Motor neuron (in vitro differentiated cells): ENCODE data around the gene TEPSIN. TPM values are rescaled to one million over a fixed set of nuclear protein-coding genes. Genes with fewer than 3 reads are reported as not detected.

Experiments used
- ATAC-seq, 8 experiments: fragments of 200-7000 bp; cut with Tn5 transposase; replicated peaks in 6 of 8; 2 replicates each; pipeline ENCODE4 v1.8.0; 2021; ENCODE audit warnings: mild to moderate bottlenecking in 8 of 8, moderate library complexity in 8 of 8
- H3K27ac ChIP-seq, 2 donors: fragments of 250-450 bp; sonication (Bioruptor Pico); 2 replicates each; pipeline ENCODE4 v1.9.0; 2021; ENCODE audit warnings: antibody characterized with exemption in 2 of 2, mild to moderate bottlenecking in 2 of 2, moderate library complexity in 1 of 2
- H3K4me1 ChIP-seq, 2 donors: fragments of 250-450 bp; sonication (Bioruptor Pico); replicated peaks in 1 of 2; 2 replicates each; pipeline ENCODE4 v1.6.1; 2021; ENCODE audit warnings: antibody characterized with exemption in 2 of 2, mild to moderate bottlenecking in 2 of 2, moderate library complexity in 1 of 2
- H3K4me3 ChIP-seq, 5 donors: fragments of 250-450 bp; sonication (Bioruptor Pico); 2 replicates each; pipeline ENCODE4 v1.9.0; 2021; ENCODE audit warnings: antibody characterized with exemption in 5 of 5, mild to moderate bottlenecking in 5 of 5, moderate library complexity in 4 of 5
- WGBS, 10 experiments: fragments of 450-650 bp; shearing (Covaris generic); methylation state at CpG; one replicate each; pipeline ENCODE4 v1.0.0; 2022; 5-methylcytosine and 5-hydroxymethylcytosine counted together
- in situ Hi-C, 9 experiments: fragments of 400-800 bp; cut with MboI; loops; one replicate each; pipeline ENCODE4 v1.15.0; 2021; ENCODE audit warnings: low sequenced_read_pairs in 9 of 9, low pct_unique_long_range_greater_than_20kb in 2 of 9; ENCODE audit not compliant: unreplicated experiment in 9 of 9
- total RNA-seq, 8 experiments: library from RNA; unstranded; fragments of 300-600 nt; gene quantifications; 2 replicates each; pipeline versions ENCODE4 v1.2.3 to v1.2.4, GENCODE V29; 2022

TEPSIN gene
- total RNA-seq, 8 experiments from 2014 or later = 5.9 to 36.0 (median 10.6) TPM

DNA sequence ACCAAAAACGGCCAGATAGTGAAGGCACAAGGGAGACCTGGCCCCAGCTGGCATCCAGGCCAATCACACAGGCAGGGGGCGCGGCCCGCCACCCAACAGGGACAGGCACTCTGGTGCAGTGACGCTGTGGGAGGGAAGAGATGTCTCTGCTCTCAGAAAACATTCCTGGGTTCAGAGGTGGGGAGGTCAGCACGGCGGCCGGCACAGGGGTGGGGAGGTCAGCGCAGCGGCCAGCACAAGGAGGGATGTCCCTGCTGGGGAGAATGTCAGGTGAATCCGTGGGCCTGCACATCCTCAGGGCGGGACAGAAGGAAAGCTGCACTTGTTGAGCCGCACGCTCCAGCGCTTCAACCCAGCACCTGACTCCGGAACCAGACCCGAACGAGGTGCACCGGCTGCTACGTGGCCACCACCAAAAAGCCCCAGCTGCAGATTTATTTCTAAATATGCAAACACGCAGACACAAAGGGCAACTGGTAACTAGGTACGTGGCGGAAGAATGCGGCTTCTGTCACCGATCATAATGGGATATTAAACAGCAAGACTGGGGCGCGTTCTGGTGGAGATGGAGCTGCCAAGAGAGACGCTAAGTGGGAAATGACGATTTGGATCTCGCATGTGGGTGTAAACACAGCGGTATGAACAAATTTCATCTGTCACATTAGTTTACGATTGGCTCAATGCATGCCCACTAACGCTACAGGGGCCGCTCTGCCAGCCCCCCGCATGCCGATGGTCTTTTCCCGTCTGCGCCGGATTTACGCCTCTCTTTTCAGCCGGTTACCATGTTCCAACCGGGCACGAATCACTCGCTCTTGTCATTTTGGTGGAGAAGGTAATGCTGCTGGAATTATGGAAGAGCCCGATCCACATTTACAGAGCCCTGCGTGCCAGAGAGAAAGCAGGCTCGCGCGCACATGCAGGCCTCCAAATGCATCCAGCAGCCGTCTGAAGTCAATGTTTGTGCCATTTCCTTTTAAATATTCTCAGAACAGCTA lies 40.7 kb upstream of the TEPSIN start:
- in situ Hi-C loops = loop anchor here in 3 of 9 experiments (25.0 kb wide), 1 partner anchor 208 kb away; no protein-coding TSS in a partner anchor
- Histone ChIP-seq H3K4me3 (no peak overlapping the region), H3K27ac (peak overlapping the region in 1 of 2 donors; percentile 24), H3K4me1 (peaks cover 8 to 16% of the 10 kb centered on the region in 2 donors)
- WGBS, 10 experiments = 73 to 100% (median 93%) methylated on average over 1 to 31 of the region's 50 CpGs
- ATAC-seq = peak in 2 of 8 experiments; percentile 6 to 16

DNA sequence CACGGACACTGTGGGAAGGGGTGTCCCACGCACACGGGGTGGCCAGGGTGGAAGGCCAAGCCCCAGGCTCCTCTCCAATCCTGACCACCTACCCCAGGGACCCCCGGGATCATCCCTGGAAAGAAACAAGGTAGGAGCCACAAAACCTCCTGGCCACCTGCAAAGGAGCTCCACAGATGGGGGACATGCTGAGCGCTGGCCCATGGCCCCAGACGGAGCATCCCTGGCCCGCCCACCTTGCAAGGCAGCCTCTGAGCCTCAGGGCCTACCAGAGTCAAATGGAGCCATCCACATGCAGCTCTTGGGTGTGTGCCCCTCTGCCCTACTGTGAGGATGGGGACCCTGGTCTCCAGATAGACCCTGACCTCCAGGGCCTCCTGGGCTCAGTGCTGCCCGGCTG lies 40.0 kb upstream of the TEPSIN start:
- in situ Hi-C loops = loop anchor here in 3 of 9 experiments (25.0 kb wide), 1 partner anchor 208 kb away; no protein-coding TSS in a partner anchor
- WGBS, 10 experiments = 80 to 100% methylated on average over 1 of the region's 8 CpGs; no CpG with 5 or more reads in 8 of the 10 experiments
- peak in 1 of 8 experiments; percentile 4 for ATAC-seq

DNA sequence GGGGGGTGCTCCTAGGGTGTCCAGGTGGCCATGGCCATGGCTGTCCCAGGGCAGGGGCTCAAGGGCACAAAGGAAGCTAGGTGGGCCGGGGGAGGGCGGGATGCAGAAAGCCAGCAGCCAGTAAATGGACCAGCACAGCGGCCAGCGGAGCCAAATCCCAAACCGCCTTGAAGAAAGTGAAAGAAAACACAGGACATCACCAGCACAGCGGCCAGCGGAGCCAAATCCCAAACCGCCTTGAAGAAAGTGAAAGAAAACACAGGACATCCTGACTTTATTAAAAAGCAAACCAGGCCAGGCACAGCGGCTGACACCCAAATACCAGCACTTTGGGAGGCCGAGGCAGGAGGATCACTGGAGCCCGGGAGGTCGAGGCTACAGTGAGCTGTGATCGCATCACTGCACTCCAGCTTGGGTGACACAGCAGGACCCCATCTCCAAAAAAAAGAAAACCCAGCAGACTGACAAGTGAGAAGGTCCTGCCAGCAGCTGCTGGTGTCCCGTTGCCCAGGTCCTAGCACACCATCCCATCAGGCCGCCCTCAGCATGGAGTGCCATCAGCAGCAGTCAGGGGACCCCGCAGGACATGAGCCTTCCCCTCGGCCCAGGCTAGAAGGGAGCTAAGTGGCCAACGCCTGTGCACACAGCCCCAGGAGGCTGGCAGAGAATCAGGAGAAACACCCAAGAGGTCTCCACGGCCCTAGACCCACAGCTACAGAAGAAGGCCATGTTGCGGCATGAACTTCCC lies 39.3 kb upstream of the TEPSIN start:
- in situ Hi-C loops = loop anchor here in 3 of 9 experiments (25.0 kb wide), 1 partner anchor 209 kb away; no protein-coding TSS in a partner anchor
- Histone ChIP-seq H3K4me1 (peaks cover 4 to 15% of the 10 kb centered on the region in 2 donors), H3K27ac (no peak overlapping the region), H3K4me3 (no peak overlapping the region)
- no peak for ATAC-seq
- 60 to 100% (median 100%) methylated on average over 2 to 5 of the region's 20 CpGs; no CpG with 5 or more reads in 7 of the 10 experiments for WGBS, 10 experiments

More for the DNA sequence above, 40.0 kb upstream of the TEPSIN start:
- H3K27ac ChIP-seq = no peak overlapping the region
- peaks cover 4 to 15% of the 10 kb centered on the region in 2 donors for H3K4me1 ChIP-seq
- no peak overlapping the region for H3K4me3 ChIP-seq

DNA sequence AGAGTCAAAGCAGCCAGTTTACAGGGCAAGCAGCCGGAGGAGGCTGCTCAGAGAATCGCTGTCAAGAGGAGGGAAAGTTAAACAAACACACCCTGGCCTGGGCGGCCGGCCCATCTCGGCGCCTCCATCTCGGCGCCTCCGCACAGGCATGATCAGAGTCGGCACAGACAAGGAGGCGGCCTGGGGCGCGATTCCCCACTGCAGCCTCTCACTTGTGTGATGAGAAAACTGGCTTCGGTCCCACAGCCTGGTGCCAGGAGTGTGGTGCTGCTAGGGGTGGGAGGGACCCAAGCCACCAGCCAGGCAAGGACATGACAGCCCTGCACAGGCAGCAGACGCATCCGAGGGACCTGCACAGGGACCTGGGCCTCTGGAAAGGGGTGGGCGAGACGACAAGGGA lies 38.6 kb upstream of the TEPSIN start:
- peak in 3 of 8 experiments; percentile 26 to 86 (median 64) for ATAC-seq
- WGBS, 10 experiments = 60 to 92% (median 80%) methylated on average over 1 to 10 of the region's 18 CpGs; no CpG with 5 or more reads in 5 of the 10 experiments
- no peak overlapping the region for H3K27ac ChIP-seq

DNA sequence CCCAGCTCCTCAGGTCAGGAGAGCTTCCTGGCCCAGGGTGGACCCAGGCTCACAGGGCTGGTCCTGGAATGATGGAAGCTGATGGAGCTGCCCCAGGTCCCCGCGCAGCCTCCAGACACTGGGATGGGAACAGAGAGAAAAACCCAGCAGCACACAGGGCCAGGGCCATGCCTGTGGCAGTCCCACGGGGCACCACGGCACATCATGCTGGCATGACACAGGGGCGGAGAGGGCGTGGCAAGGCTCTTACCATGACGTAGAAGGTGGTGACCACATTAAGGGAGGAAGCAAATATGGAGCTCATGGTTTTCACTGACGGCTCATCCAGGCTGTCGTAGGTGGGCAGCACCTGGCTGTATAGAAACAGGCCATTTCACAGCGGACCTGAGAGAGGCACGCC lies 37.9 kb upstream of the TEPSIN start:
- in situ Hi-C loops = loop anchor here in 3 of 9 experiments (25.0 kb wide), 1 partner anchor 211 kb away; no protein-coding TSS in a partner anchor
- peaks cover 4 to 15% of the 10 kb centered on the region in 2 donors for H3K4me1 ChIP-seq
- no peak overlapping the region for H3K4me3 ChIP-seq
- ATAC-seq = no peak
- no peak overlapping the region for H3K27ac ChIP-seq
- WGBS, 10 experiments = 80 to 100% (median 92%) methylated on average over 1 to 6 of the region's 11 CpGs; no CpG with 5 or more reads in 5 of the 10 experiments

More for the DNA sequence above, 38.6 kb upstream of the TEPSIN start:
- Histone ChIP-seq H3K4me1 (peaks cover 4 to 15% of the 10 kb centered on the region in 2 donors), H3K4me3 (no peak overlapping the region)
- in situ Hi-C loops = loop anchor here in 3 of 9 experiments (25.0 kb wide), 1 partner anchor 210 kb away; no protein-coding TSS in a partner anchor

DNA sequence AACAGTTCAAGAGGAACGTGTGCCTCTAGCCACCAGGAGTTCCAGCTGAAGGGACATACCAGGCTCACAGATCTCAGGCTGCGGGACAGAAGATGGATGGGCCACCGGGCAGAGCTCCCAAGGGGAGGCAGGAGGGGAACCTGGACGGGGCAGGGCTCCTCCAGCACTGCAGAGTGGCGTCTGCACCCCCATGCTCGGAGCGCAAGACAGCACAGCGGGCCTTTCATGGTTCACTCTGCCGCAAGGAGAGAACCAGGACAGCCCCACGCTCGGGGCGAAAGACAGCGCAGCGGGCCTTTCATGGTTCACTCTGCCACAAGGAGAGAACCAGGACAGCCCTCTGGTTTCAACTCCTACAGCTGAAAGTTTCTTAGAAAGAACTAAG lies 35.6 kb upstream of the TEPSIN start:
- 80 to 94% (median 80%) methylated on average over 1 to 5 of the region's 14 CpGs; no CpG with 5 or more reads in 5 of the 10 experiments for WGBS, 10 experiments
- H3K4me3 ChIP-seq = no peak overlapping the region
- H3K27ac ChIP-seq = no peak overlapping the region
- no peak for ATAC-seq
- H3K4me1 ChIP-seq = peaks cover 0 to 3% of the 10 kb centered on the region in 2 donors
- in situ Hi-C loops = loop anchor here in 3 of 9 experiments (25.0 kb wide), 2 partner anchors 213 to 238 kb away; partner anchors contain the start of gene ACTG1 (in 1 of the 3)

DNA sequence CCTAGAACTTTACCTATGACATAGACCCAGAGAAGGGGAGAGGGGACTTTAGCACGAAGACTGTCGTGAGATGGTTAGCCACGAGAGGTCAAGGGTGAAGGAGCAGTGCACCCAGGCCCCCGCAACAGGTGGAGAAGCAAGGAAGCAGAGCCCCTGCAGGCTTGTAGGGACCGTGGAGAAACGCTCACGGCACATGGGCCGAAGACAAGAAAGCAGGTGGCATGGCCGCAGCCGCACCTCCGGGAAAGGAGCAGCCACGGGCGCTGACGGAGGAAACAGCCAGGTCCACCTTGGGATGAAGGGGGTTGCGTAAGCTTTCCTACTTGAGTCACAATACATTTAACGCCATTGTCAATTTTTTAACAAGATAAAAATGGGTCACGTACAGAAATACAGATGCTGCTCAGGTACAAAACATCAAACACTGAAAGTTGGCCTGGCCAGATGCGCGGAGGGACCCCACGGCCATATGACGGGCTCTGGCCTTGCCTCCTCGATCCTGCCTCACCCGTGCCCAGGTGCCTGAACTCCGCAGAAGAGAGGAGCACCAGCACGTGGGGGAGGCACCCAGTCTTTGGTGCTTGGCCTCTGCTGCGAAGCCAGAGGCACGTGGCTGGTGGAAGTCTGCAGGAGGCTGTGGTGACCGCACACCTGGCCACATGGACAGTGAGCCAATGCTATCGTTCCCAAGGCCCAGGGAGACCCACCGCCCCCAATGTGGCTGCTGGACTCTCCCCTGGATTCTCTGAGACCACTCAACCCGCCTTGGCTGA lies 35.0 kb upstream of the TEPSIN start:
- Histone ChIP-seq H3K27ac (no peak overlapping the region), H3K4me1 (no peaks in the 10 kb centered on the region), H3K4me3 (no peak overlapping the region)
- in situ Hi-C loops = loop anchor here in 3 of 9 experiments (25.0 kb wide), 2 partner anchors 213 to 238 kb away; partner anchors contain the start of gene ACTG1 (in 1 of the 3)
- no peak for ATAC-seq
- WGBS, 10 experiments = 82 to 100% (median 95%) methylated on average over 4 to 15 of the region's 31 CpGs; no CpG with 5 or more reads in 1 of the 10 experiments

DNA sequence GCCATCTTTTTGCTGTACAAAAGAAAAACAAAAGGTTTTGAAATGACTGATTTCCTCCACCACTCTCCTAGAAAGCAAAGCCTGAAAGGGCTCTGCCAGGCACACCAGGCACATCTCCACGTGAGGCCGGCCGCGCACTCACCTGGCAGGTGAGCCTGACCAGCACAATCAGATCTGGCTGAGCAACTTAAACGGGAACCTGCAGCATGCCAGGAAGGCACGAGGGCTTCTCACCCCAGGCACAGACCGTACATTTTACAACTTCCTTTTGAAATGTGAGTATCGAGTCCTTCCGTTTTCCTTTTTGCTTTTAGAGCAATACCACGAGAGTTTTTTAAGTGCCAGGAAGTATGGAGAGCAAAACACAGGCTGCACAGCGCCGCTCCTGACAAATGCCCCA lies 33.8 kb upstream of the TEPSIN start:
- WGBS, 10 experiments = 91 to 100% (median 92%) methylated on average over 3 to 9 of the region's 12 CpGs; no CpG with 5 or more reads in 4 of the 10 experiments
- in situ Hi-C loops = loop anchor here in 3 of 9 experiments (25.0 kb wide), 2 partner anchors 215 to 240 kb away; partner anchors contain the start of gene ACTG1 (in 1 of the 3)

DNA sequence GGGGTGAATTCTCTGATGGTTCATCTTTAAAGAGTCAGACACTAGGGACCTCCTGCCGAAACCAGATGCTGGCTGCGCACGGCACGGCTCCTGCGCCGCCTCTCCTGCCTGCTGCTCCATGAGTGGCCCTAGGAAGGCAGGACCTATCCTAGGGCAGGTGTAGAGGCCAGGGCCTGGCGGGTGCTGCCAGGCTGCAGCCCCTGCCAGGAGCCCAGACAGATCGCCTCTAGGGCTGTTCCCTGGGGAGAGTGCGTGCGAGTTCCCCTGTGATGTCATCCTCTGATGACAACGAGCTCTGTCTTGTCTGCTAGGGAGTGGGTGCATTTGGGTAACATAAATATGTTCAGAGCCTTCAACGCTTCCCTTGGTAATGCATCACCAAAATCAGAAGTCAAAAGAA lies 32.4 kb upstream of the TEPSIN start:
- H3K27ac ChIP-seq = no peak overlapping the region
- H3K4me1 ChIP-seq = peaks cover 8 to 12% of the 10 kb centered on the region in 2 donors
- H3K4me3 ChIP-seq = no peak overlapping the region
- in situ Hi-C loops = loop anchor here in 3 of 9 experiments (25.0 kb wide), 2 partner anchors 216 to 241 kb away; partner anchors contain the start of gene ACTG1 (in 1 of the 3)
- WGBS, 10 experiments = 40 to 100% (median 88%) methylated on average over 1 to 8 of the region's 12 CpGs; no CpG with 5 or more reads in 2 of the 10 experiments
- ATAC-seq = peak in 2 of 8 experiments; percentile 49 to 58

More for the DNA sequence above, 33.8 kb upstream of the TEPSIN start:
- H3K4me3 ChIP-seq = no peak overlapping the region
- peaks cover 4 to 5% of the 10 kb centered on the region in 2 donors for H3K4me1 ChIP-seq
- no peak overlapping the region for H3K27ac ChIP-seq
- ATAC-seq = no peak

DNA sequence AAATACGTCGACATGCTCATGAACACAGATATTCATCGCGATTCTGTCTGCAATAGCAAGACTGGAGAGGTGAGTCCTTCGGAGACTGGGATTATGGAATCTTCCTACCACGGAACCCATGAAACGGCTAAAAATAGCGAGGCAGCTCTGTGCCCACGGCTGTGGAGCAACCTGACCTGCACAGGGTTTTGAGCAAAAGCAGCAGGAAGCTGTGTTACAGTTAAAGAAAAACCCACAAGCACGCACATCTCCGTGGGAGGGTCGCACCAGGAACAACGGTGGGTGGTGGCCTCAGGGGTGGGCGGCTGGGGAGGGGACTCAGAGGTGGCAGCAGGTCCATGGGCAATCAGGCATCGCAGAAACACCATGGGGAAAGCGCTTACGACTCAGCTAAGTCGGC lies 31.4 kb upstream of the TEPSIN start:
- H3K4me1 ChIP-seq = peaks cover 8 to 12% of the 10 kb centered on the region in 2 donors
- in situ Hi-C loops = loop anchor here in 3 of 9 experiments (25.0 kb wide), 2 partner anchors 217 to 242 kb away; partner anchors contain the start of gene ACTG1 (in 1 of the 3)
- no peak overlapping the region for H3K4me3 ChIP-seq
- ATAC-seq = no peak
- WGBS, 10 experiments = 80 to 100% (median 93%) methylated on average over 2 to 4 of the region's 18 CpGs; no CpG with 5 or more reads in 7 of the 10 experiments
- no peak overlapping the region for H3K27ac ChIP-seq

DNA sequence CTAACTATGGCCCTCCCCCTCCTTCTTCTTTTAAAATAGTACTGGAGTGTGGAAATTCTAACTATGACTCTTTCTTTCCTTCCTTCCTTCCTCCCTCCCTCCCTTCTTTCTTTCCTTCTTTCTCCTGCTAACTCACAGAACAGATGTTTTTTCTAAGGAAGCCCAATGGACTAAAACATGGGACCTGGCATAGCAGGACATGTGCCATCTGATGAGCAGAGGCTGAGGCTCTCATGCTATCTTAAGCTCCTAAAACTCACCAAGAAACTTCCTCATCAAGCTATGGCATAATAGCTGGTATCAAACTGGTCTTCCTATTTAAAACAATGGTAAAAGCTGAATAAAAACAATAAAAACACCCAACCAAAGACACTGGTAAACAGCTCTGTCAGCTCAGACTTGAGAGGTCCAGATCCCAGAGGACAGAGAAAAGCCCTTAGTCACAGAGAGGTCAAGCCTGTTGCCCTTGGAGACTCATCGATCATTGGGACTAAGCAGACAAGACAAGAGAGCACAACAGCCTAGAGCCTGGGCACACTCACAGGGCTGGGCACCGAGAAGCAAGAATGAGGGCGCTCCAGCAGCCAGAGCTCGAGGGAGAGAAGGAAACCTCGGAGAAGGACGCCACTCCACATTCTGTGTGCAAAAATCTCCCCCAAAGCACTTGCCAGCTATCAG lies 28.7 kb upstream of the TEPSIN start:
- 0 to 93% (median 44%) methylated on average over 1 to 5 of the region's 6 CpGs; no CpG with 5 or more reads in 6 of the 10 experiments for WGBS, 10 experiments
- in situ Hi-C loops = loop anchor here in 3 of 9 experiments (25.0 kb wide), 2 partner anchors 220 to 245 kb away; partner anchors contain the start of gene ACTG1 (in 1 of the 3)

More for the DNA sequence above, 28.7 kb upstream of the TEPSIN start:
- Histone ChIP-seq H3K27ac (no peak overlapping the region), H3K4me1 (peaks cover 8 to 12% of the 10 kb centered on the region in 2 donors), H3K4me3 (no peak overlapping the region)
- ATAC-seq = peak in 5 of 8 experiments; percentile 53 to 84 (median 77)
